Gastroesophageal sphincter (tissue), 3 donors: ENCODE data around the gene PKD2L1.

ENCODE experiments used
- CTCF ChIP-seq, 4 experiments: fragments of 200-600 bp in 2 of 4; fragments of 450-650 bp in 2 of 4; sonication (generic) in 1 of 4; IDR thresholded peaks; one replicate each; pipeline ENCODE4 v1.5.1; 2017 to 2019; ENCODE audit warnings: antibody characterized with exemption in 4 of 4, mild to moderate bottlenecking in 2 of 4, moderate library complexity in 2 of 4
- POLR2A ChIP-seq, 2 donors: fragments of 450-650 bp; IDR thresholded peaks; one replicate each; pipeline ENCODE4 v1.6.1; 2017; ENCODE audit warnings: antibody characterized with exemption in 2 of 2, mild to moderate bottlenecking in 2 of 2, moderate library complexity in 1 of 2

- TF ChIP-seq CTCF (IDR thresholded peaks at IDR 0.05): no peak
- TF ChIP-seq POLR2A (IDR thresholded peaks at IDR 0.05): no peak
Measured at GRCh38 chr10:100349672-100350071, 19.6 kb upstream of the PKD2L1 start.
